ENCODE data around the gene PRR19. TPM values are rescaled to one million over a fixed set of nuclear protein-coding genes. Genes with fewer than 3 reads are reported as not detected.

Gene PRR19
- total RNA-seq, 1 experiment from 2014 or later: 0.93 TPM

DNA sequence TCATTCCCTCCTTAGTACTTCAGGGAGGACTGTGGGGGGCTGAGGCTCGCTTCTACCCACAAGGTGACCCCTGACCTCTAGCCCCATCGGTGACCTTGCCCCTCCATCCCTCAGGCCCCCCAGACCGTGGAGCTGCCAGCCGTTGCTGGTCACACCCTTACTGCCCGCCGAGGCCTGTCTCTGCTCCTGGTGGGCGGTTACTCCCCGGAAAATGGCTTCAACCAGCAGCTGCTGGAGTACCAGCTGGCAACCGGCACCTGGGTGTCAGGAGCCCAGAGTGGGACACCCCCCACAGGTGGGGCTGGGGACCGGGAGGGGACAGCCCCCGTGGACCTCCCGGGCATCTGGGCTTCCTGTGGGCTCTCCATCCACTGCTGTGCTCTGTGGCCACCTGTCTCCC lies 55.4 kb downstream of the PRR19 start:
- Histone ChIP-seq H3K27me3 (ENCODE audit: insufficient read depth, low read length) (no peaks in the 10 kb centered on the region), H3K9me3 (ENCODE audit: control insufficient read depth in 1 of 2, insufficient read depth in 1 of 2, low read depth in 1 of 2, low read length in 2 of 2) (no peaks in the 10 kb centered on the region), H3K4me1 (ENCODE audit: control insufficient read depth in 1 of 2, insufficient read depth in 2 of 2, low read length in 2 of 2) (no peaks in the 10 kb centered on the region), H3K79me2 (ENCODE audit: insufficient read depth, low read length) (no peaks in the 10 kb centered on the region), H3K36me3 (ENCODE audit: control insufficient read depth in 1 of 2, insufficient read depth in 2 of 2, low read length in 2 of 2) (no peaks in the 10 kb centered on the region; a peak in 1 of 4 replicates), H2AFZ (ENCODE audit: low read depth, low read length, poor library complexity, severe bottlenecking) (no peak overlapping the region), H3K4me3 (replicated peaks in 1 of 2; ENCODE audit: low read depth in 1 of 2, low read length in 2 of 2) (no peak overlapping the region), H3K27ac (ENCODE audit: low read depth, low read length) (no peak overlapping the region), H3K4me2 (ENCODE audit: low read length) (no peak overlapping the region), H3K9me2 (ENCODE audit: insufficient read depth) (no peaks in the 10 kb centered on the region), H3K9ac (ENCODE audit: low read length) (no peak overlapping the region), H4K20me1 (ENCODE audit: insufficient read depth) (no peaks in the 10 kb centered on the region)
- DNase-seq (ENCODE audit: low read depth, low spot score): no peak
- POLR2A ChIA-PET: no interaction called here
- ATAC-seq: no peak
- intact Hi-C loops (cut with micrococcal nuclease): no loop called here
- CTCF ChIA-PET: no interaction called here
- TF ChIP-seq TCF7L2 (IDR thresholded peaks at IDR 0.05; ENCODE audit: borderline replicate concordance, extremely low read depth, insufficient read depth, insufficient read length): no peak
- TF ChIP-seq EGR1 (IDR thresholded peaks at IDR 0.05; ENCODE audit: low read depth): no peak
- TF ChIP-seq, protein P1, sequence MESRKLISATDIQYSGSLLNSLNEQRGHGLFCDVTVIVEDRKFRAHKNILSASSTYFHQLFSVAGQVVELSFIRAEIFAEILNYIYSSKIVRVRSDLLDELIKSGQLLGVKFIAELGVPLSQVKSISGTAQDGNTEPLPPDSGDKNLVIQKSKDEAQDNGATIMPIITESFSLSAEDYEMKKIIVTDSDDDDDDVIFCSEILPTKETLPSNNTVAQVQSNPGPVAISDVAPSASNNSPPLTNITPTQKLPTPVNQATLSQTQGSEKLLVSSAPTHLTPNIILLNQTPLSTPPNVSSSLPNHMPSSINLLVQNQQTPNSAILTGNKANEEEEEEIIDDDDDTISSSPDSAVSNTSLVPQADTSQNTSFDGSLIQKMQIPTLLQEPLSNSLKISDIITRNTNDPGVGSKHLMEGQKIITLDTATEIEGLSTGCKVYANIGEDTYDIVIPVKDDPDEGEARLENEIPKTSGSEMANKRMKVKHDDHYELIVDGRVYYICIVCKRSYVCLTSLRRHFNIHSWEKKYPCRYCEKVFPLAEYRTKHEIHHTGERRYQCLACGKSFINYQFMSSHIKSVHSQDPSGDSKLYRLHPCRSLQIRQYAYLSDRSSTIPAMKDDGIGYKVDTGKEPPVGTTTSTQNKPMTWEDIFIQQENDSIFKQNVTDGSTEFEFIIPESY (IDR thresholded peaks at IDR 0.05; ENCODE audit: extremely low read depth, insufficient replicate concordance, low read length): no peak
- no peak for TF ChIP-seq ELF1 (IDR thresholded peaks at IDR 0.05; ENCODE audit: borderline replicate concordance, low read depth)
- TF ChIP-seq POLR2AphosphoS5 (IDR thresholded peaks at IDR 0.05; ENCODE audit: low read depth, low read length): no peak
- no peak for TF ChIP-seq CBX3 (IDR thresholded peaks at IDR 0.05; ENCODE audit: low read depth)
- no peak for TF ChIP-seq YY1 (IDR thresholded peaks at IDR 0.05; ENCODE audit: extremely low read depth, insufficient replicate concordance, low read depth, low read length)
- no peak for TF ChIP-seq ZNF274 (IDR thresholded peaks at IDR 0.05; ENCODE audit: low read depth, low read length)
- TF ChIP-seq, protein P2, sequence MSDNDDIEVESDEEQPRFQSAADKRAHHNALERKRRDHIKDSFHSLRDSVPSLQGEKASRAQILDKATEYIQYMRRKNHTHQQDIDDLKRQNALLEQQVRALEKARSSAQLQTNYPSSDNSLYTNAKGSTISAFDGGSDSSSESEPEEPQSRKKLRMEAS (IDR thresholded peaks at IDR 0.05): no peak
- no peak for TF ChIP-seq SRF (IDR thresholded peaks at IDR 0.05; ENCODE audit: low read depth)
- no peak for TF ChIP-seq RAD21 (IDR thresholded peaks at IDR 0.05; ENCODE audit: low read depth)
- no peak for TF ChIP-seq EZH2 (IDR thresholded peaks at IDR 0.05)
- no peak for TF ChIP-seq FOSL1 (IDR thresholded peaks at IDR 0.05; ENCODE audit: low read depth)
- TF ChIP-seq ZFX (IDR thresholded peaks at IDR 0.05): no peak
- TF ChIP-seq POLR2A (IDR thresholded peaks at IDR 0.05; ENCODE audit: borderline replicate concordance, extremely low read depth, insufficient read depth, insufficient read length): no peak
- TF ChIP-seq CEBPB (IDR thresholded peaks at IDR 0.05; ENCODE audit: low read depth): no peak
- TF ChIP-seq SIN3A (IDR thresholded peaks at IDR 0.05; ENCODE audit: low read depth): no peak
- TF ChIP-seq JUND (IDR thresholded peaks at IDR 0.05): no peak
- TF ChIP-seq, protein P3, sequence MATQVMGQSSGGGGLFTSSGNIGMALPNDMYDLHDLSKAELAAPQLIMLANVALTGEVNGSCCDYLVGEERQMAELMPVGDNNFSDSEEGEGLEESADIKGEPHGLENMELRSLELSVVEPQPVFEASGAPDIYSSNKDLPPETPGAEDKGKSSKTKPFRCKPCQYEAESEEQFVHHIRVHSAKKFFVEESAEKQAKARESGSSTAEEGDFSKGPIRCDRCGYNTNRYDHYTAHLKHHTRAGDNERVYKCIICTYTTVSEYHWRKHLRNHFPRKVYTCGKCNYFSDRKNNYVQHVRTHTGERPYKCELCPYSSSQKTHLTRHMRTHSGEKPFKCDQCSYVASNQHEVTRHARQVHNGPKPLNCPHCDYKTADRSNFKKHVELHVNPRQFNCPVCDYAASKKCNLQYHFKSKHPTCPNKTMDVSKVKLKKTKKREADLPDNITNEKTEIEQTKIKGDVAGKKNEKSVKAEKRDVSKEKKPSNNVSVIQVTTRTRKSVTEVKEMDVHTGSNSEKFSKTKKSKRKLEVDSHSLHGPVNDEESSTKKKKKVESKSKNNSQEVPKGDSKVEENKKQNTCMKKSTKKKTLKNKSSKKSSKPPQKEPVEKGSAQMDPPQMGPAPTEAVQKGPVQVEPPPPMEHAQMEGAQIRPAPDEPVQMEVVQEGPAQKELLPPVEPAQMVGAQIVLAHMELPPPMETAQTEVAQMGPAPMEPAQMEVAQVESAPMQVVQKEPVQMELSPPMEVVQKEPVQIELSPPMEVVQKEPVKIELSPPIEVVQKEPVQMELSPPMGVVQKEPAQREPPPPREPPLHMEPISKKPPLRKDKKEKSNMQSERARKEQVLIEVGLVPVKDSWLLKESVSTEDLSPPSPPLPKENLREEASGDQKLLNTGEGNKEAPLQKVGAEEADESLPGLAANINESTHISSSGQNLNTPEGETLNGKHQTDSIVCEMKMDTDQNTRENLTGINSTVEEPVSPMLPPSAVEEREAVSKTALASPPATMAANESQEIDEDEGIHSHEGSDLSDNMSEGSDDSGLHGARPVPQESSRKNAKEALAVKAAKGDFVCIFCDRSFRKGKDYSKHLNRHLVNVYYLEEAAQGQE (IDR thresholded peaks at IDR 0.05; ENCODE audit: low read depth): no peak
- RAD21 ChIA-PET (ENCODE audit: low non-redundant PET in 1 of 2, low total read pairs in 2 of 2, uncharacterized antibody in 2 of 2, unreplicated experiment in 2 of 2): no interaction called here
- BruUV-seq (replicated peaks): no TSS peak

All from HCT116 (cell line).